Measurements from ENCODE around the gene INPP5D.
"Not testable (repeated sequence)": the region's sequence is repeated elsewhere in the genome, so short reads cannot be mapped to it uniquely, and the experiment has no call there.

INPP5D gene

DNA sequence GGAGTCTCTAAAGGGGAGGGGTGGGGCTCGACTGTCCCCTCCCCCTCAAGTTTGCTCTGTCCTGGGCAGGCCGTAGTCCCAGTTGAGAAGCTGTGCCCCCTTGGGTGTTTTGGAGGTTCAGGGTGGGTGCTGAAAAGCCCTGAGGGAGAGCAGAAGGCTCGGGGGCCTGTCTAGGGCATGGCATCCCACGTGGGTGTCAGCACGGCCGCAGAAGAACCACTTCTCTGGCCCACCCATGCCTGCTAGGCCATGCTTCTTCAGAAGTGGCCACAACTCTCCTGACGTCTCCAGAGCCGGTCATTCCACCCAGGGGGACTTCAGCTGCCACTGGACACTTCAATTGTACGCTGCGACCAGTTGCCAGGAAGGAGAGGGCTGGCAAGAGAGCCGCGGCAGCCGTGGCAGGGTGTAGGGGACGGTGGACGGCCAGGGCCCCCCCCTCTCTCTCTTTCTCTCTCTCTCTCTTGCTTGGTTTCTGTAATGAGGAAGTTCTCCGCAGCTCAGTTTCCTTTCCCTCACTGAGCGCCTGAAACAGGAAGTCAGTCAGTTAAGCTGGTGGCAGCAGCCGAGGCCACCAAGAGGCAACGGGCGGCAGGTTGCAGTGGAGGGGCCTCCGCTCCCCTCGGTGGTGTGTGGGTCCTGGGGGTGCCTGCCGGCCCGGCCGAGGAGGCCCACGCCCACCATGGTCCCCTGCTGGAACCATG, at the start of gene INPP5D:
TSS of gene INPP5D (plus strand) at position 546 of the 704 bp plus-strand sequence. CDS start at position 683, 137 bp downstream.
- DNase-seq, result peak; percentile 75

DNA sequence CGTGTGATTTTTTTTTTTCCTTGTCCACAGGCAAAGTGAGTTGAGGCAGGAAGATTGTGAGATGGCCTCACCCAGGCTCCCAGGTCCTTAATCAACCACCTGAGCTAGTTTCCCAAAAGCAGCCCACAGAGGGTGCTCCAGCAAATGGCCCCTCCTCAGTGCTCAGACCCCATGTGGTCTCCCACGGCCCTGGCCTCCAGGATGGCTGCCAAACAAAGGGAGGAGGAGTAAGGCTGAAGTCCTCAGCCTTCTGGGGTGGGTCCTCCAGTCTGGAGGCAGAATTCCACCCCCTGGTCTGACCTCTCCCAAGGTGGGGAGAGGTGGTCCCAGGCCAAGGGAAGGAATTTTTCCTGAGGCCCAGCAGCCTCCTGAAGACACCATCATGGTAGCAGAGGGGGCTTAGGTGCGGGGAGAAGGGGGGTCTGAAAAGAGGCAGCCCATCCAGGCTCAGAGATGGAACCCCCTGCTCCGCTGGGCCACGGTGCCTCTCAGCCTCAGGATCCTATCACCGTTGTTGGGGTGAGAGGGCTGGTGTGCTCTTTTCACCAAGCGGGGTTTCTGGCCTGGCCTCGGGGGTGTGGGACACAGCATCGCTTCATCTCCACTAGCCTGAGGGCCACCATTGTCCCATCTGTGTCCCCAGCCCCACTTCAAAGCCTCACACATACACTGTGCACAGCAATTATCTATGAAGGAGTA, 49.4 kb upstream of the INPP5D start:
- no peak for DNase-seq

DNA sequence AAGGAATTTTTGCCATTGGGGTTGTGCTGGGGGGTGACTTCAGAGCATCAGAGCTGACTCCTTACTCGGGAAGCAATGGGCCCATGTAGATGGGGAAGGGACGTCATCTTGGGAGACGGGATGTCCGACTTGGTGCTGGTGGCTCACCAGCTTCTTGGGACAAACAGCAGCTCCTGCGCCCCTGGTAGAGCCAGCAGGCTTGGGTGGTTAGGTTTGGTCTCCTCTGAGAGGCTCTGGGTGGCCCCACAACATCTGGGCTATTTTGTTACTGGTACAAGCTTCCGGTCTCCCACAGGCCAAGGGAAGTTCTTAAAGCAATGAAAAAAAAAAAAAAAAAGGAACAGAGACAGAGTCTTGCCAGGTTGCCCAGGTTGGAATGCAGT, 48.9 kb upstream of the INPP5D start:
- DNase-seq, result no peak

DNA sequence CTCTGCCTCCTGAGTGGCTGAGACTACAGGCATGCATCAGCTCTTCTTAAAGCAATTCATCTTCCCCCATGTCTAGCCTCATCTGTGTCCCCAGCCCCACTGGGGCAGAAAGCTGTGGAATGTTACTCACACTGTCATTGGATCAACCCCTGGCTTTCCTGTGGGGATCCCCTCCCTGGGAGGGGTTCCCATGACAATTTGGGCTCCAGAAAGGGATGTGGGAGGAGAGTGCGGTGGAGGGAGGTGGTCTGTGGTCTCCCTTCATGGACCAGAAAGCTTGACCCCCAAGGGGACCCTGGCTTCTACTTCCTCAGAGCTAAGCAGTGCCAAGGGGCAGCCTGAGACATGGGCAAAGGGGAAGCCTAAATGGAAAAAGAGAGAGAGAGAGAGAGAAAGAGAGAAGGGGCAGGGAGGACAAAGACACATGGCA, 48.4 kb upstream of the INPP5D start:
- DNase-seq, result no peak

DNA sequence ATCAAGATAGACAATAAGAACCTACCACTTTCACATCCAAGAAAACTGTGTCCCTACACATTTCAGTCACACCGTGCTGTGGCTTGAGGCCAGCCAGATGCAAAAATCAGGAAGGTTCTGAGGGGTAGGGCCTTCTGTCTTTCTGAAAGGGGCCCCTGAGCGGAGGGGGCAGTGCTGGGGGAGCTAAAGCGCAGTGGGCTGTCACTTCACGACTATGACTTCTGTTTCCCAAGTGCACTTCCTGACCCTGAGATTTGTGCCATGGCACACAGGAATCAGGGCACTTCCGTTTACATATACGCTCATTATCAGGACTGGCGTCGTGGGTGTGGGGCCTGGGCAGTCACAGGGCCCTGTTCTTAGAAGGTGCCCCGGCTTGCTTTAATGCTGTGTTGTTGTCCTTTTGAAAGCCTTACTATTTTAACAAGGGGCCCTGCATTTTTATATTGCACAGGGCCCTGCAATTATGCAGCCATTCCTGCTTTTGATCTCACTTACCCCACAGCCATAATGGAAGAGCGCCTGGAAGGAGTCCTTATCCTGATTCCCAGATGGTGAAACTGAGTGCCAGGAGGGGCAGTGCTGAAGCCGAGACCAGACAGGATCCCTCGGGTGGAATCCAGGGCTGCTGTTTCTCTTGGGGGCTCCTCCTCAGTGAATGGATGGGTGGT, 47.7 kb upstream of the INPP5D start:
- no peak for DNase-seq

DNA sequence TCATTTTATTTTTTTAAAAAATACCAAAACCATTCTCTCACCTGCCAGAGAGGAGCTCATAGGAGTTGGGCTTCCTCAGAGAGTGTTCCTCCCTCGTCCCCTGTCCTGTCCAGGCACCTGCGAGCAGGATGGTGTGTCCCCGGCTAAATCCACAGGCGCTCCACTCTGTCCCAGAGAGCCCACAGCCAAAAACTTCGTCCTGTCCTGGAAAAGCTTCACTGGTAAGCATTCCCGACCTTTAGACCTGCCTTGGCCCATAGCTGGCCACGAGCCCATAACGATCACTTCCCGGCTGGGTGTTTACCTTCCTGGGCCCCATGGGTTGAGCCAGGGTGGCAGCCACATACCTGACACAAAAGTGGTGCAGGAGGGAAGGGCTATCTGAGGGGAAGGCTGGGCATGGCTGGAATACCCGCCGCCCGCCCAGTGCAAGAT, 47.1 kb upstream of the INPP5D start, which contains the start of gene NGEF:
TSS of gene NGEF (minus strand) at position 230 of the 435 bp plus-strand sequence. CDS start 38,366 bp downstream, outside the sequence.
- DNase-seq, result no peak

DNA sequence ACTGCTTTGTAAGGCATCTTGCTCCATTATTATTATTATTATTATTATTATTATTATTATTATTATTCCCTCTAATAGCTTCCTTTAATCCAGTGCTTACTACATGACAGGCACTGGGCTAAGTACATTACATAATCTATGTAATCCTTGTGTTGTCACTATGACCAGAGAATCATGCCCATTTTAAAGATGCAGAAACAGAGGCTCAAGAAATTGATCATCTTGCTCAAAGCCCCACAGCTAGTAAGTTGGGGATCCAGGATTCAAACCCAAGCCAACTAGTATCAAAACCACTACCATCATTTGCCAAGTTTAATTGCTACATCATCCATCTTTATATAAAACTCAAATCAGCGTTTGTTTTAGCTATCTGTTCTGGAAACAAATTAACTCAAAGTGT, 46.5 kb upstream of the INPP5D start:
- DNase-seq, result no peak

DNA sequence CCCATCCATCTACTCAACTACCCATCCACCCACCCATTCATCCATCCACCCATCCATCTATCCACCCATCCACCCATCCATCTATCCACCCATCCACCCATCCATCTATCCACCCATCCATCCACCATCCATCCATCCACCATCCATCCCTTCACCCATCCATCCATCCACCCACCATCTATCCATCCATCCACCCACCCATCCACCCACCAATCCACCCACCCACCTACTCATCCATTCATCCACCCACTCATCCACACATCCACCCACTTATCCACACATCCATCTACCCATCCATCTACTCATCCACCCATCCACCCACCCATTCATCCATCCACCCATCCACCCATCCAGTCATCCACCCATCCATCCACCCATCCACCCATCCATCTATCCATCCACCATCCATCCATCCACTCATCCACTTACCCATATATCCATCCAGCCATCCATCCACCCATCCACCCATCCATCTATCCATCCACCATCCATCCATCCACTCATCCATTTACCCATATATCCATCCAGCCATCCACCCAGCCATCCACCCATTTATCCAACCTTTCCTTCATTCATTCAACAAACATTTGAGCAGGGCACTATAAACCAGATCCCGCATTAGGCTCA, 45.0 kb upstream of the INPP5D start:
- no peak for DNase-seq

DNA sequence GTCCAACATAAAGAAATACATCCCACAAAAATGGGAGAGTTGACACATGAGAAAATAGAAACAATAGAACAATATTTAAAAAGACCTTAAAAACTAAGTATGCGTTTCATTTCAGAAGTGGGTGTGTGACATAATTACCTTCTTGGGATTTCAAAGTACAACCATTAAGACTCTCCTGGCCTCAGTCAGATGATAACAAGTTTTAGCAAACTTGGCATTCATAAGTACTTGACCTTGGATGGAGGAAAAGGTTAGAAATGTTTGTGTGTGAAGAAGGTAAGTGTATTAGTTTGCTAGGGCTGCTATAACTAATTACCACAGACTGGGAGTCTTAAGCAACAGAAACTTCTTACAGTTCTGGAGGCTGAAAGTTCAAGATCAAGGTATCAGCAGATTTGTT, 42.2 kb upstream of the INPP5D start:
- no peak for DNase-seq

DNA sequence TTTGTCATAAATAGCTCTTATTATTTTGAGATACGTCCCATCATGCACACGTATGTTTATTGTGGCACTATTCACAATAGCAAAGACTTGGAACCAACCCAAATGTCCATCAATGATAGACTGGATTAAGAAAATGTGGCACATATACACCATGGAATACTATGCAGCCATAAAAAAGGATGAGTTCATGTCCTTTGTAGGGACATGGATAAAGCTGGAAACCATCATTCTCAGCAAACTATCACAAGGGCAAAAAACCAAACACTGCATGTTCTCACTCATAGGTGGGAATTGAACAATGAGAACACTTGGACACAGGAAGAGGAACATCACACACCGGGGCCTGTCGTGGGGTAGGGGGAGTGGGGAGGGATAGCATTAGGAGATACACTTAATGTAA, 40.5 kb upstream of the INPP5D start:
- DNase-seq, result not testable (repeated sequence)

DNA sequence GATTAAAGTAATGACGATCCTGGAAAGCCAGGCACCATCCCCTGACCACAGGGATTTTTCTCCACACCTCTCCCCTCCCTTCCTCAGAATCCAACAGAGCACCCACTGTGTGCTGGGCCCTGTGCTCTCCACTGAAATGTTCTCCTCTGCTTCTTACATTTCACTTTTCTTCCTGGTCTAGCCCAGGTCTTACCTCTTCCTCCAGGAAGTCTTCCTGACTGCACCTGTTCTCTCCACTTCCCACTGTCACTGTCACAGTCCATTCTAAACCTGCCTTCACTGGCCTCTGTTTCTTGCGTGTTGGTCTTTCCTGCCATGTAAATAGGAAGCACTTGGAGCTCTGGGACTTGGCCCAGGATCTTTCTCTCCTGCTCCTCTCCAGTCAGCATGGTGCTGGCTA, 39.7 kb upstream of the INPP5D start:
- no peak for DNase-seq

DNA sequence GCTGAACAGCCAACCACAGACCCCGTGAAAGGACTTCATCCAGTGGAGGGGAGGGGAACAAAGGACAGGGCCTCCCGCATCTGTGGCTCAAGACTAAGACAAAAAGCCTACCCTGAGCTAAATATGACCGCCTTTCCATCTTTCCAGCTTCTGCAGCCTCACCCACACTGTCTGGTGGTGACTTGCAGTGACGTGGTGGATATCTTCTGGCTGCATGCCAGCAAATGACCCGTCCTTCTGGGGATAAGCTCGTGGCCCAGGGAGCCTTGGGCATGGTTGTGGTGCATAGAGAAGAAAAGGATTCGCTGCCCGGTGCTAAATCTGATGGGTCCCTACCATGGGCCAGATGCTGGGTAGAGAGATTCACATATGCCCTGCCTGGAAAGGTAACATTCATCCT, 38.4 kb upstream of the INPP5D start:
- no peak for DNase-seq

DNA sequence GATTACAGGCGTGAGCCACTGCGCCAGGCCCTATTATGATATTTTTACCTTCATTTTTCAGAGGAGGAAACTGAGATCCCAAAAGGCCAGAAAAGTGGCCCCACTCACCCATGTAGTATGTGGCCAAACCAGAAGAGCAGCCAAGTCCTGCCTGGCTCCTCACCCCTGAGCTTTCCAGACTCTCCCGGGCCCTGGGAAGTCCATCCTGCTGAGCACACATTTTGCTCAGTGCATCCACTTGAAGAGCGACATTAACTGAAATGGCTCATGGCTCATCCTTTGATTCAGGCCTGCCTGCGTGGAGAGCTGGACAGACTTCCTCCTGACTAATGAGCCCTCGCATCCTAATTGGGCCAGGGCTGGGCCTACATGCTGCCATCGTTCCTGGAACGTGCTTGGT, 37.6 kb upstream of the INPP5D start:
- no peak for DNase-seq

DNA sequence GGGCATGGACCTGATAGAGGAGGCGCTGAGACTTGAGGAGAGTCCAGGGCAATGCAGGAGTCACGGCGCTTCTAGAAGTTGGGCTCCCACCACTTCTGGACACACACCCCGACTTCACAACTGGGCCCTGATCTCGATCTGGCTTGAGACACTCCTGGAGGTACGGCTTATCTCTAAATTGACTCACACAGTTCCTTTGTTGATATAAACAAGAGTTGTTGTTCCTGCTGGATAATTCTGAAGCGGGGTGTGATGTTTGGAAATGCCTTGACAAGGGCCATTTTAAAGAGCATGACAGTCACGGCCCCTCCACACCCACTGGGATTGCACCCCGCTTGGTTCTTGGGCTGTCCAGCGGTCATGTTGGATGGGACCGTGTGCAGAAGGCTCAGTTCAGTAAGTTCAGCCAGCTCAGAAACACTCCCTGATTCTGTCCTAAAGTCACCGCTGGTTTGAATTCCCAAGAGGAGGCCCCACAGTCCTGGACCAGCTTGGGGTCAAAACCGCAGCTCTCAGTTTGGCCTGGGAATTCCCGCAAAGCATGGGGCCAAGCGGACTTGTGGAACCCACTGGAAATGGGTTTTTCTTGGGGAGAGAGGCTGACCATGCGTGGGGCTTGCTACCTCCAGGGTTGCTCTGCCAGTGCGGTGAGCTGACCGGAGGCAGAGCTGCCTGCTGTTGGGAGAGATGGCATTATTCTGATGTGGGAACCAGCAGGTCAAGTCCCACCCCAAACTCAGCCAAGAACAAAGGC, 37.0 kb upstream of the INPP5D start:
- DNase-seq, result no peak

DNA sequence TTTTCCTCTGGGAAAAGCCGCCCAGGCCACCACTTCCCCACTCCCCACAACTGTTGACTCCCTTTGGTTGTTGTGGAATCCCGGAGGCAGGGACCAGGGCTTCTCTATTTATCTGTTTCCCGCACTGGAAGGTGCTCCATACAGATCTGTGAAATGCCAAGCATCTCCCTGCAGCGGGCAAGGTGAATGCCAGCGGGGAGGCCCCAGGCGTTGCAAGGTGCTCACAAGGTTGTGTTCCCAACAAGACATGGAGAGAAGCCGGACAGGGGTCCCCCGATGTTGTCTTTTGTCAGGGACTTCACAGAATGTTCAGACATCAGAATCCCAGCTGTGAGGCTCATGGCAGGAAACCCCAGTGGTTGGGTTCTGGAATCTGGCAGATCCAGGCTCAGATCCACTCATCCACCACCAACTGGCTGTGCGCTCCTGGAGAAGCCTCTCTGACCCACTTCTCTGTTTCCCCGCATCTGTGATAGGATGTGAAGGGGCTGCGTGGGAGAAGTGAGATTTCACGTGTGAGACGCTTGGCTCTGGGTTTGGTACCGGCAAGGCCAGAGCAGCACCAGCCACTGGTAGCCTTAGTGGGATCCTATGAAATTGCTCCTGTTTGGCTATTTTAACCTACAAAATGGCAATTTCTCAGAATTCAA, 36.3 kb upstream of the INPP5D start:
- DNase-seq, result no peak

DNA sequence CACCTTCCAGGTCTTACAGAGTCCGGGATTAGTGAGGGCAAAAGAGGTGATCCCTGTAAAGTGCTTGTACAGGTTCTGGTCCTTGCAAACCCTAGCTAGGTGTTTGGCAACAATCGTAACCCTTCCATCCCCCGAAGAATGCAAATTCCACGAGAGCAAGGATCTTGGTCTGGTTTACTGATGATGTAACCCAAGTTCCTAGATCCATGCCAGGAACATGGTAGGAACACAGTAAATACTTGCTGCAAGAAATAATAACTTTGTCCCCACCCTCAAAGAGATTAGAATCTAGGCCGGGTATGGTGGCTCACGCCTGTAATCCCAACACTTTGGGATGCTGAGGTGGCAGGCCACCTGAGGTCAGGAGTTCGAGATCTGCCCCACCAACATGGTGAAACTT, 34.4 kb upstream of the INPP5D start:
- no peak for DNase-seq

DNA sequence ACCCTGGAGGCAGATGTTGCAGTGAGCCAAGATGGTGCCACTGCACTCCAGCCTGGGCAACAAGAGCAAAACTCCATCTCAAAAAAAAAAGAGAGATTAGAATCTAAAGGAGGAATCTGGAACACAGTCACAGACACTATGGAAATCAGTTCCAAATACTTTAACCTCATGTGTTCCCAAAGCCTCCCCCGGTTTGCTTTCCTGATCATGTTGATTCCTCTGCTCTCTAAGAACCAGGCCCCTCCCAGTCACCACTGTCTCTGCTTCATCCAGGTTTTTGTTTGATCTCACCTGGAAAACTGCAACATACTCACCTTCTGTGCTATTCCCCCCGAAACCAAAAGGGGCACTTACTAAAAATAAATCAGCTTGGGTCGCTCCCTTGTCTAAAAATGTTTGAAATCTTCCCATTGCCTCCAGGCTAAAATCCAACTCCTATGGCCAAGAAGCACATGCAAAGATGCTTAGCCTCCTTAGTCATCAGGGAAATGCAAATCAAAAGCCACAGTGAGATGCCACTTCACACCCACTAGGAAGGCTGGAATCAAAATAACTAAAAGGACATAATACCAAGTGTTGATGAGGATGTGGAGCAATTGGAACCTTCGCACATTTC, 33.8 kb upstream of the INPP5D start:
- DNase-seq, result no peak

DNA sequence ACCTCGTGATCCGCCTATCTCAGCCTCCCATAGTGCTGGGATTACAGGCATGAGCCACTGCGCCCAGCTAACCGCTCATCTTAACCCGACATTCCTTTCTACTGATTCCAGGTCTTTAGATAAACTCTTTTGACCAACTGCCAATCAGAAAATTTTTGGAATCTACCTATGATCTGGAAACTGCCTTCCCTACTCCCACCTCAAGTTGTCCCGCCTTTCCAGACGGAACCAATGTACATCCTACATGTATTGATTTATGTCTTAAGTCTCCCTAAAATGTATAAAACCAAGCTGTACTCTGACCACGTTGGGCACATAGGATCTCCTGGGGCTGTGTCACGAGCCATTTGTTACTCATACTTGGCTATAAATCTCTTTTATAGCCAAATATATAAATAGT, 30.8 kb upstream of the INPP5D start:
- no peak for DNase-seq

DNA sequence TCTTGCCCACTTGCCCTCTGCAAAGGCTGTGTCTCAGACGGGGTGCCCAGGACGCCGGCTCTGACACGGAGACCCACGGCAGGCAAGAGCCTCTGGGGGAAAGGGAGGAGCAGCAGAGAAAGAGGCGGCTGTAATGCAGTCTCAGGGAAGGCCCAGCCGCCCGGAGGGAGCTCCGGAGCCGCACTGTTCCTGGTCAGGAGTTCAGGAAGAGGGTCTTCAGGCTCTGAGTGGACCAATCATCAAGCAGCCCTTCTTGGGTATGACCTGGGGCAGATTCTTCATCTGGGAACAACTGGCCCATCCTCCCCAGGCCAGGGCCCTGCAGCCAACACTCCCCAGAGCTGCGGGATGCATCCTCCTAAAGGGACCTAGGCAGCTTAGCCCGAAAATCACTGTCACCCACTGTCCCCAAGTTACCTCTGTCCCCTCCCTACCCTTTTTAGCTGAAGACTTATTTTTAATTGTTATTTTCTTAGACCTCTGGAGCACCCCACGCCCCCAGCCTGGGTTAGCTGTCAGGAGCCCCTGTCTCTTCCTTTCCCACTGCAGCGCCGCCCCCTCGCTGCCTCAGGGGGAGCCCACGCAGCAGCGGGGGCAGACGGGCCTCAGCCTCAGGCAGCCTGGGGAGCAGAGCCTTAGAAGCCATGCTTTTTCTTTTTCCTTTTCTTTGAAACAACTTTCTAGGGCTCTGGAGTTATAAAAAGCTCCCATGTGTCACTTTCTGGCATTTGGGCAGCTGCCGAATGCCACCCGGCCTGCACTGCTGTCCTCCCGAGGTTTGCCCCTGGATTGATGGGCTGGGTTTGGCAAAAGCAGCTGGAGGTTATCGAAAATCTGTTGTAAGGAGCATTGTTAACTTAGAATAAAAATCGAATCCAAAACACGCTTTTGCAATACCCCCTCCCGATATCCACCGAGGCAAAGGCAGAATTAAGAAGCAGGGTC, 28.3 kb upstream of the INPP5D start:
- no peak for DNase-seq

DNA sequence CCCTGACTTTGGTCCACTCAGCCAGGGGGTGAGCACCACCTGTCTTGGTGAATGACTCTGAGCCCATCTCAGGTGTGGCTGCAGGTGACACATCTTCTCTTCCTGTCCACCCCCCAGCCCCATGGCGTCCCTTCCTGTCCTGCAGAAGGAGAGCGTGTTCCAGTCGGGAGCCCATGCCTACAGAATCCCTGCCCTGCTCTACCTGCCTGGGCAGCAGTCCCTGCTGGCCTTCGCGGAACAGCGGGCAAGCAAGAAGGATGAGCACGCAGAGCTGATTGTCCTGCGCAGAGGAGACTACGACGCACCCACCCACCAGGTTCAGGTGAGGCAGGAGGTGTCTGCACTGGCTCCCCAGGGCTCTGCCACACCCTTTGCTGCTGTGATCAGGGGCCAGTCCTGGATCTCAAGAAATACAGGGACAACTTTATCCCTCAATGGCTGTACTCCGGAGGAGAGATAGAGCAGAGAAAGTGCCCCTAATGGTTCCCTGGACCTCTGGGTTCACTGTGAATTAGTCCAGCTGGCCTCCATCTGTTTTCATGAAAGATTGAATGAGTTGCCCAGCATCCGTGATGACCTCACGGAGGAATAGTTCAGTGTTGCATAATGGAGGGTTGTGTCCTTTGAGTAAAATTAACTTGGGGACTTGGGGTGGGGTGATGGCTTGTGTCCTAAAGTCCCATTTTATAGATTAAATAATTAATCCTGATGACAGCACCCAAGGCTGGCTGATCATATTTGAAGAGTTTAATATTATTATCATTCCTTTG, 27.4 kb upstream of the INPP5D start, which contains the start of gene NEU2:
TSS of gene NEU2 (plus strand) at position 122 of the 770 bp plus-strand sequence. CDS start at position 122, 0 bp downstream.
- DNase-seq, result no peak
